CD4-positive, alpha-beta T cell treated with Interleukin-21 for 1 hour (primary cell): ENCODE results near the gene SEMA5A.

Experiments
- DNase-seq: peaks from one replicate; pipeline ENCODE4 v3.0.0-alpha.2; 2020

SEMA5A gene

GRCh38 chr5:9251379-9251980 lies 294.4 kb downstream of the SEMA5A start:
- DNase-seq, result no peak

GRCh38 chr5:9249231-9249630 lies 296.6 kb downstream of the SEMA5A start:
- DNase-seq, result no peak

DNA sequence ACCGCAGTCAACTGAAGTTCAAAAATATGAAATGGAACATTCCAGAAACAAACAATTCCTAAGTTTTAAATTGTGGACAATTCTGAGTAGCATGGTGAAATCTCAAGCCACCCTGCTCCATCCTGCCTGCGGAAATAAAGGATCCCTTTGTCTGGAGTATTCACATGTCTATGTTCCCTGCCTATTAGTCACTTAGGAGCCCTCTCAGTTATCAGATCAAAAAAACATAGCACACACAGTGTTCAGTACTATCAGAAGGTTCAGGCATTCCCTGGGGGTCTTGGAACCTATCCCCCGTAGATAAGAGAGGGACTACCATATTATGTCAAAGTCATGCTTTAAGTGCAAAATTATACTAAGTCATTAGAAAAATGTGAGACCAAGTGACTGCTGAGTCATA lies 300.8 kb downstream of the SEMA5A start:
- DNase-seq, result no peak

DNA sequence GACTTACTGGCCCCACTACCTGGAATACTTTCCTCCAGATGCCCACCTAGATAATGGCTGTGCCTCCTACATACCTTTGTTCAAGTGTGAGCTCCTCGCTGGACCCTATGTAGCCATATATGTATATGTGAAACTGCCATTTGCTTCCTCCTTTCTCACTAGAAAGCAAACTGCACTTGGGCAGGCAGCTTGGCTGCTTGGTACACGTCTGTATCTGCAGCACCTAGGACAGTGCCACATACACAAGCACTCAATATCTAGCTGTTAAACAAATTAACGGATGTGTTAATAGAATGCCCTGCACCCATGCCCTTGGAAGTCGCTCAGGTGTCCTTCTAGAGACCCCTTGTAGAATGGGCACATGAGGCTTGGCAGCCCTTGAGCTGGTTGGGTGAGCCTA lies 301.5 kb downstream of the SEMA5A start:
- no peak for DNase-seq

- no peak for DNase-seq
These were observed 304.2 kb downstream of the SEMA5A start for GRCh38 chr5:9241479-9242305.

GRCh38 chr5:9240431-9240830 lies 305.4 kb downstream of the SEMA5A start:
- no peak for DNase-seq

GRCh38 chr5:9239626-9240025 lies 306.2 kb downstream of the SEMA5A start:
- DNase-seq, result no peak

DNA sequence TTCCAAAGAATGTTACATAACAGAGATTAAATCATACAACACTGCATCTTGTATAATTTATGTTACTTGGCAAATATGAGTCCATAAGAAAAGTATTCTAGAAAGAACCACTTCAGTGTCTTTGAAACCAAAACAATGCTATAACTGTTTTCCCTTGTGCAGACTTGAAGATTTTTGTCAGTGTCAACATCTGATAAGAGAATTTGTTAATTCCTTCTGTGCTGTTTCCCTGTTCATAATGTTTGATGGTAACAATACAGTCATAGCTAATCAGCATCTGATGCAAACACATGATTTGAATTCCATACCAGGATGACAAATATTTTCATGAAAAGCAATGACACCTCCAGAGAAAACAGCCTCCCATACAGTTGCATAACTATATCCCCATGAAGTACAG lies 306.8 kb downstream of the SEMA5A start:
- no peak for DNase-seq

GRCh38 chr5:9233712-9234111 lies 312.2 kb downstream of the SEMA5A start:
- no peak for DNase-seq

GRCh38 chr5:9233035-9233434 lies 312.8 kb downstream of the SEMA5A start:
- no peak for DNase-seq

GRCh38 chr5:9231842-9232241 lies 314.0 kb downstream of the SEMA5A start:
- DNase-seq, result no peak

DNA sequence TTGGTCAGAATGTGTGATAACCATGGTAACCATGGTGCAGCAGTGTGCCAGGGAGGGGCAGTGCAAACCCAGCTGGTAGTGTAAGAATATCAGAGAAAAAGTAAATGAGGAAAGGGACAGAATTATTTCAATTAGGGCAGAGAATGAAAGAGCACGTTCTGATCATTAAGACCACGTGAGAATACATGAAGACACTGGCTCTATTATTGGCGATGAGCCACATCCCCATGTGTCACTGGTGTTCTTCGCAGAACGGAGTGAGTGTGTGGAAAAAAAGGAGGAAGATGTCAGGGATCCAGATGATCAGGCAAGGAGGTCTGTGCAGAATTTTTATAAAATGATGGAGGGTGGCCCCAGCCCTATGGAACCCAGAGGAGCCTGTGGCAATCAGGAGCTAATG lies 315.5 kb downstream of the SEMA5A start:
- DNase-seq, result no peak

GRCh38 chr5:9226016-9226536 lies 319.8 kb downstream of the SEMA5A start:
- DNase-seq, result no peak

DNA sequence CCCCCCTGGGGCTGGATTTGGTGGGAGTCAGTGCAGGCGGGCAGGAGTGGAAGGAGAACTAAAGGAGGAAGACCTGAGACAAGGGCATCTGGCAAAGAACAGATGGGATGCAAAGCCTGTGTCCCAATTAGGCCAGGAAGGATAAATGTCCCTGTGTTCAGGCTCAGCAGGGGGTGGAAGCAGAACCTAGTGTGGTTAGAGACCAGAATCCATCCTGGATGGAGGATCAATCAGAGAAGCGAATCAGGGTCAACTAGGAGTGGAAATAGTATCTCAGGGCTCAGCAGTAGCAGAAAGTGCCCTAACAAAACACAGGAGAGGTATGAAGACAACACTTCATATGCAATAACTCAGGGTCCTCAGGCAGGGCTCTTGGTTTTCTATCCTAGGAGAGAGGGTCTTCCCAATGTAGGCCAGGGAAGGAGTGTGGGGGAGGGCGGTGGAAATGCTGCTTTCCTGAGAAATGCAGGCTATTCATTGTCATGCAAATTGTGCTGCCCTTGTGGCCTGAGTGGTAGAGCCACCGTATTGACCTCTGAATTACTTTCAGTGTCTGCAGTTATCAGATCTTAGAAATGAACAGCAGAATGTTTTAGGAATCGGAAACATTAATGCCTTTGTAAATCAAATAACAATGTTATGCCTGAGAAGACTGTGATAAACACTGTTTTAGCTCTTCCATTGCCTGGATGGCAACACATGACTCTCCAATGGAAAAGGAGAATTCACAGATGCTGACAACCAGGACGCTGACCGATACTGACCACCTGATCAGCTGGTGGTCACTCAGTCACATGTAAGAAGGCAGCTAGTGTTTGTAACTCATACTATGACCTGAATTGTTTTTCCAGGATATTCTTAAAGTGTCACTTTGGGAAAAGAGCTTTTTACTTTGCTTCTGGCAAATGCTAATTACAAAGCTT lies 323.6 kb downstream of the SEMA5A start:
- no peak for DNase-seq

- DNase-seq, result no peak
These were observed 327.5 kb downstream of the SEMA5A start for GRCh38 chr5:9218358-9218757.

- DNase-seq, result no peak
These were observed 333.3 kb downstream of the SEMA5A start for GRCh38 chr5:9212605-9213004.

- DNase-seq, result no peak
These were observed 335.9 kb downstream of the SEMA5A start for GRCh38 chr5:9209846-9210492.

GRCh38 chr5:9207817-9208418 lies 338.0 kb downstream of the SEMA5A start:
- peak; percentile 5 for DNase-seq

GRCh38 chr5:9202636-9203035 lies 343.2 kb downstream of the SEMA5A start:
- DNase-seq, result no peak

GRCh38 chr5:9201761-9202160 lies 344.1 kb downstream of the SEMA5A start:
- DNase-seq, result no peak

DNA sequence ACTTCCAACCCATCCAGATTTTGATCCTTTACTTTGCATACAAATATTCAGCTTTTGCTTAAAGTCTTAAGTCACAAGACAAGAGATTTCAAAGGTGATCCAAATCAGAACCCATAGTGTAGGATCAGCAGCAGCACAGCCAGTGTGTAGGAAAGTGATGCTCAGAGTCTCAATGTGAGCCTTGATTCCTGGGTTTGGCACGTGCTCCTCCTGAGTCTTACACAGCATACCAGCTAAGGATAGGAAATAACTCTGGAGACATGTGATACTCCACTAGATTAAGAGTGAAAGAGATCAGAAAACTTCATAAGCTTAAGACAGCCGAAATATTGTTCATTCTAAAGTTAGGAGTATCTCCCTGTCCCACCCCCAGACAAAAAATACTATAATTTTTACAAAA lies 344.9 kb downstream of the SEMA5A start:
- no peak for DNase-seq

DNA sequence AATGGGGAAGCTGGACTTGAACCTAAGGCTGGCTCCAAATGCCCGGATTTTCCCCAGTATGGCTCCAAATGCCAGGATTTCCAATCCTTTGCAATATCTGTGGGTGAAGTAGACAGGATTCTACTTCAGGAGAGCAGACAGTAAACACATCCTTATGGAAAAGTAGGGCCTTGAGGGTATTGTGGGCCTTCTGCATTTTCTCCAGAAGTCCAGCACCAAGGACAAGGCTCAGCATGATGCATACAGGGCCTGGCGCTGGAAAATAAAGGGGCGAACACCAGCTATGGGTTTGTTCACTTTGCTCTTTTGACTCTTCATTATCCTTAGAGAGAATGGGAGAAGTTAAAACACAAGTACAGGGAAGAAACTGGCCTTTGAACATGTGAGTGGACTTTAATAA lies 347.5 kb downstream of the SEMA5A start:
- DNase-seq, result no peak
